NCI-H1436 (cell line): Measurements from ENCODE around the gene SPATA32.

ENCODE experiments used
- DNase-seq: peaks from one replicate; lab custom pipeline; 2025; lab: John Stamatoyannopoulos, UW

SPATA32 gene

DNA sequence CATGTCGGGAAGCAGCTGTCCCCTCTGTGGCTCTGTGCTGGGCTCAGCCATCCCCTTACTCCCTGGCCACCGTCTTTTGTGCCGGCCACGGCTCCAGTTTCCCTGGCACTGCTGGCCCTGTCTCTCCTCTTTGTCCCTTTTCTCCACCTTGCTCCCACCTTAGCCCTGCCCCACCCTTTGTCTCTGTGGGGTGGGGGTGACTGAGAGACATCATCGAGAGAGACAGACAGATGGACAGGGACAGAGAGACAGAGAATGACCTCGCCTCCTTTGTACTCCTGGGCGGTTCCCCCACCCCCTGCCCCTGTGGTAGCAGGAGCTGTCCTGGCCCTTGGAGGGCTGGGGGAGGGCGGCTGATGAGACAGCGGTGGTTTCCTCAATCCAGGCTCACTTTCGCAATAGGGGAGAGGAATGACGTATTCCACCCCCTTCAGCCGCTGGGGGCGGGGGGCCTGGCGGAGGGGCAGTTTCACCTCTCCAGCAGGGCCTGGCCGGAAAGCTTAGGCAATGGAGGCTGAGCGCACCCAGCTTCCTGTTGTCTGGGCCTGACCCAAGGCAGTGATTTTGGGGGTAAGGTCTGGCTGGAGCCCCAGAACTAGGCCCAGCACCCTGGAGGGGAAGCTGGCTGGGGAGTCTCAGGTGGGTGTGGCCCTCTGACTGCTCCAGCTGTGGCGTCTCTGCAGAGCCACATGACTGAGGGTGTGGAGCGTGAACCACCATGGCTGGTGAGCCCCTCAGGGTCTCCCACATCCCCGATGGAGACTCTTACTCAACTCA lies 32.9 kb downstream of the SPATA32 start:
- DNase-seq, result no peak

DNA sequence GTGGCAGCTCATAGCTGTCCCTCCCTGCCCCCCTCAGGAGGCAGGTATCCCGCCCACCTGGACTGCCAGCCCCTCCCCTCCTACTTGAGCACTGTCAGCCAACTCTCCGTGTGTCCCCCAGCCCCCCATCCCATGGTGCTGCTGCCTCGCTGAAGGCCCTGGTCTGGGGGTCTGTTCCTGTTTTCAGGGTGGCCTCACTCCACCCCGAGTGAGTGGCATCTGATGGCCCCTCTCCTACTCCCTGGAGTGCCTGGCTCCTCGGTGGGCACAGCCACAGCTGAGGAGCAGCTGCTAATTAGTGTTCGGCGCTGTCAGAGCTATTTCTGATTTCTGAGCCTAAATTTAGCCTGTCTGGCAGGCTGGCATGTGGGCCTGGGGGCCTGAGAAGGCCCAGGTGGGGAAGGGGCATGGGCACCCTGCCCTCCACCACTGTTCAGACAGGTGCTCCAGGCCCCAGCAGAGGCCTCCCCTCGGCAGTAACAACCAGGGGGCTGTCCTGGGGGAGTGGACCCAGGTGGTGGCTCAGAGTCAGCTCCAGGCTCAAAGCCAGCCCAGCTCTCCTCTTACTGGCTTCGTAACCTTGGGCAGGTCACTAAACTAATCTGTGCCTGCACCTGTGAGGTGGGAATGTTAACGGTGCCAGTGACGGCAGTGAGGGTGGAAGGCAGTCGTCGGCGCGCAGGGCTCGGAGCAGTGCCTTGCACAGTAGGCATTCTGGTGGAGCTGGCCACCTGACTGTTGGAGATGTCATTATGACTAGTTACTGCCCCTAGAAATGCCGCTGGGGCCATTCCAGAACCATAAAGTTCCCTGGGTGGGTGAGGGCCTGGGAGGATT lies 33.8 kb downstream of the SPATA32 start:
- DNase-seq, result no peak

DNA sequence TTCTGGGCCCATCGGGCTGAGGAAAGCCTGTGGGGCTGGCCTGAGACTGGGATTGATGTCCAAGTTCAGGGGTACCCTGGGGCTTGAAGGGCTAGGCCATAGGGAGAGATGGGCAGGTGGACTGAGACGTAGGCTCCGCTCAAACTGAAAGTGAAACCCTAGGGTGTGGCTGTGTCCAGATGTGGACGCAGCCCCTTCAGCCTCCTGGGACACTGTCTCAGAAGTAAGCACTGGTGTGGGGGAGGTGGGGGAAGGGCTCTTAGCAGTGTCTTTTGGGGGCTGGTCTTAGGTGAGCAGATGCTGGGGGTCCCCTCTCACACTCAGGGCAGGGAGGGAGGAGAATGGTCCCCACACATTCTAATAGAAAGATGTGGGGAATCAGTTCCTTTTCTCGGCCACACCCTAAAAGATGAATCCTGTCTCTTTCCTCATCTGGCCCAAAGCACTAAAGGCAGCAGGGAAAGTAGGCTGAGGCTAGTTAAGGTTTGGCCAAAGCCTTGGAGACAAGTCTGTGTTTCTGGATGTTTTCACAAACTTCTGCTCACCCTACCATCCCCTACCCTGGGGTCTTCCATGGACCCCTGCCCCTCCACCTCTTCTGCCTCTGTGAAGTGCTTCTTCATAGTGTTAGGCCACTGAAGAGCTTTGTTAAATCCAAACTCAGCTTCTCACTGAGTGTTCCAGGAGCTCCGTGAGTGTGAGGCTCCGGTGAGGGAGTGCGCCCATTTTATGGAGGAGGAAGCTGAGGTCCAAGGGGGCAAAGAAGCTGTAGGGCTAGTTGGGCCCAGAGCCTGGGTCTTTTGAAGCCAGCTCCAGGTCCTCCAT lies 34.6 kb downstream of the SPATA32 start:
- DNase-seq, result no peak

DNA sequence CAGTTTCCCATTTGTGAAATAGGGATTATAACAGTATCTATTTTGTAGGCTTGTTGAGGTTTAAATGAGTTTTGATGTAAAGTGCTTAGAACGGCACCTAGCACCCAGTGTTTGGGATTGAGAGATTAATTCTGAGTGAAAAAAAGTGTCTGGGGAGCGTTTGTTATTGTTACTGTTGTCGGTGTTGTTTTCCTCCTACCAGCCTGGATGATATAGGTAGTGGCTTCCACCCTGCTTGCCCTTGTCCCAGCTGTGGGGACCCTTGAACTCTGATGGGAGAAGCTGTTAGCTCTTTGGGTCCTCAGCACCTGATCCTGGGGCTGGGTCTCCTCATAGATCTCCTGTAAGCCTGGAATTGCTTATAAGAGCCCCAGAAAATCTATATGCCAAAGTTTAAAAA lies 35.3 kb downstream of the SPATA32 start:
- DNase-seq, result no peak

DNA sequence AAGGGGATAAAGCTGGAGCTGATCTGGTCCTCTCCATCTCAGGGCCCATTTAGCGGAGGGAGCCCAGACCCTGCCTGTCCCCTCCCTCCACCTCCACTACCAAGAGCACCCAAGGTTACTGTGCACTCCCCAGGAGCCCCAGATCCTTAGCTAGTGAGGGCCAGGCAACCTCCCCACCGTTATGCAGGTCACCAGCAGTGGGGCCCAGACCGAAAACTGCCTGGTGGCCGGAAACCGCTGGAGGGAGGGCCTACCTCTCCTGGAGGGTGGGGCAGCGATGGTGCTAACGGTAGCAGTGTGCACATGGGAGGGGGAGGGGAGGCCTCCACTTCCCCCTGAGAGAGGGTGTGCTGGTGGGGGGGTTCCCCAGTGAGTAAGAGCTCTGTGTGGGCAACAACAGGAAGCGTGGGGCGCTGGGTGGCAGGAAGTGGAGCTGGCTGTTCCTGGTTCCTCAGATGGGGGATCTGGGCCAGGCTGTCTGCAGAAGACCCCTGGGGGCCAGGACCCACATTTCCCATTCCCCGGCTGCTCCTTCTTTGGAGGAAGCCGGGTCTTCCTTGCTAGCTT lies 35.8 kb downstream of the SPATA32 start:
- DNase-seq, result no peak

DNA sequence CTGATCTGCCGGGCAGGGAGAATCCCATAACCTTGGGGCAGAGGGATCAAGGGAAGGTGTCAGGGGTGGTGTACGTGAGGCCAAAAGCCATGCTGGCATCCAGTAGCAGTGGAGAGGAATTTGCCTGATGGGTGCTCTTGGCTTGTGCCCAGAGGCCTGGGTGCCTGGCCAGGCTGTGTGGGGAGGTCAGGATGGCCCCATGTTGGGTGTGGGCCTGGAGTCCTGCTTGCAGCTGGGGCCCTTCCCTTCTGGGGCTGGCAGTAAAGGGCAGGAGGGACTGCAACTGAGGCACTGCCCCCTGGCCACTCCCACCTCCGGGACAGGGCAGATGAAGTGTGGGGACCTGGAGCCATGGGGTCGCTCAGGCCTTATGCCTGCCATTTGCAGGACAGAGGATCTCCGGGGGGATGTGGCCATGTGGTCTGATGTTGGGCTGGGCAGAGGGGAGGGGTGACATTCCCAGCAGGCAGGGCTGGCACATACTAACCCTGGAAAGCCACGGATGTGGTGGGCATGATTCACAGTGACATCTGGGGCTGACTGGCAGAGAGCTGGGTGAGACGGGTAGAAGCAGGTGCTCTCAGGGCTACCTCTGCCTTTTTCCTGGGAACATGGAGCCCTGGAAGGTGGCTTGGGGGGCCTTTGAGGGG lies 36.7 kb downstream of the SPATA32 start:
- DNase-seq, result no peak

DNA sequence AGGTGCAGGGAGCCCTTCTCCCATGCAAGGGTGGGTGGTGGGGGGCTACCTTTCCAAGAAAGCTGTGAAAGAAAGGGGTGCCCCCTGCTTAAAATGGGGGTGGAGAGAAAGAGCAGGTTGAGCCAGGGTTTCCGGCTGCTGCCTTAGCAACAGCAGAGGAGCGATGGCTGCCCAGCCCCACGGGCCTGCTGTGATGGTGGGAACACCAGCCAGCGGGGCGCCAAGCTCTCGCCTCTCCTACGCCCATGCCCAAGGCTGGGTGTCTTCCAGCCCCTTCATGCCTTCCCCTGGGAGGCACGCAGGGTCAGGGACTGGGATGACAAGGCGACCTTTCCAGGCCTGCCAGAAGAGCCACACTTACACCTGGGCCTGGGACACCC lies 37.2 kb downstream of the SPATA32 start:
- DNase-seq, result no peak

DNA sequence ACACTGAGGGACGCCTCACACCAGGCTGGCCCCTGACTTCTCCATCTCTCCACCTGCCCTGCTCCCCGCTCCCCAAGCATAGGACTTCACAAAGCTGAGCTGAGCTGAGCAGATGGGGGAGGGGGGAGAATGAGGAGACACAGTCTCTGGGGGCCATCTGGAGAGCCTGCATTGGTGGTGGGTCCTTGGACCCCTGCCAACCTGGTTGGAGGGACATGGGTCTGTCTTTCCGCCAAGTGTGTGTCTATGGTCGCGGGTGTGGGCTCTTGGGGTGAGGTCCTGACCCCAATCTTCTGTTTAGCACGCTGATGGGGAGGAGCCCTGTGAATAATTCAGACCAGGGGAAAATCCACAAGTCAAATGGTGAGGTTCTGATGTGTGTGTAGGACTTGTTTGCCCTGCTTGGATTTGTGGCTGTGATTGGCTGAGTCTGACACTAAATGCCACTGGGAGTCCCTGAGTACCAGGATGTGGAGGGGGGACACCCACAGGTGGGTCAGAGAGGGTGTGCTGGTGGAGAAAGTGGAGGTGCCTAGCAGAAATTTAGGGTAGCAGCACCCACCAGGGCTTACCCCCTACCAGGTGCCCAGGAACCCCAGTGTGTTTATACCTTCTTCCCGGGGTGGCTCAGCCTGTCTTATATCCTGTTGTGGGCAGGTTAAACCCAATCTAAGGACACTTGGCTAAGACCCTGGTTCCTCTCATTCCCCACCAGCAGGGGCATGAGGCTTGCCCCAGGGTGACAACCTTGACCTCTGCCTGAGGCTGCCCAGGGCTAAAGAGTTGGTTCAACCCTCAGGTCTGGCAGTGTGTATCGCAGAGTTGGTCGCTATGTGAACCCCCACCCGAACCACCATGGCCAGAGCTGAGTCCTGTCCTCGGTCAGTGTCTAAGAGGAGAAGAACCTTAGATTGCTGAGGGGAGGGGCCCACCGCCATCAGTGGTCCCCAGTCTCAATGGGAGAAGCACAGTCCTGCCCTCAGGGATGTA lies 38.1 kb downstream of the SPATA32 start:
- no peak for DNase-seq

DNA sequence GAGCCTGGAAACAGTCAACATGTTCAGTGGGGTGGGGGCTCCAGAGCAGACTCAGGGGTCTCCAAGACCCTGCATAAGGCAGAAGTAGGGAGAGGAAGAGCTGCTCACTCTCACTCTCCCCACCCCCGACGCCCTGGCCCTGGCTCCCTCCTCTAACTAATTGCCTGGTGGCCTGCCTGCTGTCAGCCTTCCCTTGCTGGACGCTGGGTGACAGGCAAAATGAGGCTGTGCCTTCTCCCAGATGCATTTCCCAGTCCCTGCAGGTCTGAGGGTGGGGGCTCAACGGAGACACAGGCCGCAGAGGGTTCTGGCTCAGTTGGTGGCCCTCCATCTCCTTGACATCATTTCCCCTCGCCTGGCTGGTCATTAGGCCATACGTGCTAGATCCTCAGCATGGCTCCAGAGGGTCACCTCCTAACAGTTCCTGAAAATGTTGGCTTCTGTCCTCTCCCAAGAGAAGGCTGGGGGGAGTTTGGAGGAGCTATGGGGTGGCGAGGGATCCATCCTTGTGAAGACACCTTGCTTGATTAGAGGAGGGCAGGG lies 38.8 kb downstream of the SPATA32 start:
- DNase-seq, result no peak

DNA sequence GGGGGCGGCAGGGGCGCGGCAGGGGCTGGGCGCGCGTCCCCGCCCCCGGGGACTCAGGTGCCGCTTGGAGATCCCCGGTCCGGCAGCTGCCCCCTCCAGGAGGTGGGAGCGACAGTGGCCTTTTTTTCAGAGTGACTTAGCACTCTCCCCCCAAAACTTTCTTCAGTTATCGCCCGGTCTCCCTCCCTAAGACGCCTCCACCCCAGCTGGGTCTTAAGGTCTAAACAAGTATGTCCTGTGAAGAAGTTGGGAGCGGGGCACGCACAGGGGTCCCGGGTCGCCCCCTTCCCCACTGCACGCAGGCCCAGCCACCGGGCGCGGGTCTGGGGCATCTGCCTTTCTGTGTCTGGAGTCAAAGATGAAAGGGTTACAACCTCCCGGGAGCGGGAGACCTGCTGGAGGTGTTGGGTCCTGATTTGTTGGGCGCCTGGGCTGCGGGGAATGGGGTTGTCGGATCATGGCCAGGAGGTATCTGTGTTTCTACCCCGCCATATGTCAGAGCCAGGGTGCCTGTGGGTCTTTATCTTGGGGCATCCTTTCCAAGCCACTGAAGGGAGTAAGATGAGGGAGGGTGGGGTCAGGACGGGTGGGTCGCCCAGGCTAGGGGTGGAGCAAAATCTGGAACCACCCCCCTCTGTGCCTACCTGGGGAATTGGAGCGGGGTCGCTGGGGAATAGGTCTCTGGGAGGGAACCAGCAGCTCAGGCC lies 39.5 kb downstream of the SPATA32 start:
- peak; percentile 50 for DNase-seq

DNA sequence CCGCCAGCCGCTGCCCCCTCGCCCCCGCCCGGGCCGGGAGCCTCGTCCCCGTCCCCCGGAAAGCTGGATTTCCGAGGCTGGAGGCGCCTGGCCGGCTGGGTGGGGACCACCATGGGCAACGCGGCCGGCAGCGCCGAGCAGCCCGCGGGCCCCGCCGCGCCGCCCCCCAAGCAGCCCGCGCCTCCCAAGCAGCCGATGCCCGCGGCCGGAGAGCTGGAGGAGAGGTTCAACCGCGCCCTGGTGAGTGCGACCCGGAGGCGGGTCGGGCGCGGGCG lies 39.9 kb downstream of the SPATA32 start:
- DNase-seq, result no peak

DNA sequence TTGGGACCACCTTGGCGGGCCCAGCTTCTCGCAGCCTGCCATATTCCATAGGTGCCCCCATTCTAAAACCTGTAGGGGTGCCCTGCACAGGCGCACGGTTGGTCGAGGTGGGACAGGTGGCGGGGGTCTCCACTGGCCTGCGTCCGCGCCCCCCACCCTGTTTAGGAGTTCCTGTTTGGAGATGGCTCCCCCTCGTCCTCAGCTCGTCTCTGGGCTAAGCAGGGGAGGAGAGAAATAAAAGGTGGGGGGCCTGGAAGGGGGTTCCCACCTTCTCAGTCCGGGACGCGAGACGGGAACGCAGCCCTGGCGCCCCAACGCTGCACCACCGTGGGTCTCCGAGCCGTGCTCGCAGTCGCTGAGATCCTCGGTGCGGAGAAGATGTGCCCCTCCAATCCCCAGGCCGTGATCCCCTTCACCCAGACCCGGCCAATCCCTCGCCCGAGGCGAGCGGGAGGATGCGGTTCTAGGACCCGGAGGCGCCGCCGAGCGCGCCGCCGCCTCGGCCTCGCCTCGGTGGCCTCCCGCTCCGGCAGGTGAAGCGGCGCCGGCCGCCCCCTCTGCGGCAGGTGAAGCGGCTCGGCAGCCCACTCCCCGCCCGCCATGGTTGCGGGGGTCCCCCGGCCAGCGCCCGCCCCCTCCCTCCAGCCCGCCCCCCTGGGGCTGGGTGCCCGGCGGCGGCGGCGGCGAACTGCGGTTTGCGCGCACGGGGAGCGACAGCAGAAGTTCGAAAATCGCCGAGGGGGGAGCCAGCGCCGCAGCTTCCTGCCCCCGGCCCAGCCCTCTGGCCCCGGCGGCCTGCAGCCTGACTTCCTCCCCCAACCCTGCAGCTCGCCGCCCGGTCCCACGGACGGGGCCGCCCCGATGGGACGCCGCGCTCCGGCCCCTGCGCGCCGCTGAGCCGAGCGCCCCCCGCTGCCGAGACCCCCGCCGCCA lies 40.5 kb downstream of the SPATA32 start, which contains the start of gene FMNL1:
Gene FMNL1 (plus strand): TSS at position 805 of the 933 bp plus-strand sequence. CDS start 240 bp downstream, outside the sequence.
- DNase-seq, result no peak

DNA sequence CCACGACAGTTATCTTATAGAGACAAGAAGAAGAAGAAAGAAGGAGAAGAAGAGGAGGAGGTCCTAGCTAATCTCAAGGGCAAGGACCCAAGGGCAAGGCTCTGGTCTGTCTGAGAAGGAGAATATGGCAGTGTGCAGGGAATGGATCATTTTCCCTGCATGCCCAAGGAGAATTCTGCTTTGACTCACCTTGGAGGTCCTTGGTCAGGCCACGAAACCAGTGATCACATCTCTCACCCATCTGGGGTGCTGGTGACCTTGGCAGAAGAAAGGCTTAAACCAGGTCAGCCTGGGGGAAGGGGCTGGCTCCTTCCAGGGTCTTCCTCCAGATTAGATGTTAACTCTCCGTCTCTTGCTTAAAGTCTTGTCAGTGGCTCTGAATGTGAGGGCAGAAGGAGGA lies 41.8 kb downstream of the SPATA32 start:
- DNase-seq, result no peak

DNA sequence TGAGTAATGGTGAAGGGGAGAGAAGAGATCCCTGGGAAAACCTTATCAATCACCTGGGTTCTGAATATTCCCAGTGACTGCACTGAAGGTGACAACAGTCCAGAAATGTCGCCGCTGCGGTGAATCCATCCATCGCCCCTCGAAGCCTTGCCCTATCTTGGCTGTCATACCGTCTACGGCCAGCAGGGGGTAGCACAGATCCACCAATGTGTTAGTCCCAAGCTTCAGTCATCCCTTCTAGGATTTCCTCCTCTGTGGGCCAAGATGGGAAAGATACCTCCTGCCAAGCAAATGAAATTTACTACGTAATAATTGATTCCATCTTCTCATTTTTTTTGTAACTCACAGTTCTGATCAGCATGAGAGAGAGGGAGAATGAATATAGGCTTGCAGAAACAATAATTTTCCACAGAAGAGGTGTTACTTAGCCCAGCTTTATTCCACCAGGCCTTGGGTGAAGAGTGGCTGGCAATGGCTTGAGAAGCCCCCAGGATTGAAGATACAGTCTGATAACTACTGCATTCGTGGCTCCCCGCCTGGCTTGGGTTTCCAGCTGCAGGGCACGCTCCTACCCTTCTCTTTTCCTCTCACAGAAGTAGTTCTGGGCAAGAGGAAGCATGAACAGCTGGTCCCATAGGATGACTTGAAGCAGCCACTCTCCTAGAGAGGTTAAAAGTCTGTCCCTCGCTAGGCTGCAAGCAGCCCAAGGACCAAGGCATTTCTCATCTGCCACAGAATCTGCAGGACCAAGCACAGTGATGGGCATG lies 42.8 kb downstream of the SPATA32 start:
- peak; percentile 84 for DNase-seq
